ENCODE results near the gene RACGAP1. TPM values are rescaled to one million over a fixed set of nuclear protein-coding genes. Genes with fewer than 3 reads are reported as not detected.

Gene RACGAP1
- total RNA-seq, 2 experiments from 2014 or later = 172 to 179 TPM

DNA sequence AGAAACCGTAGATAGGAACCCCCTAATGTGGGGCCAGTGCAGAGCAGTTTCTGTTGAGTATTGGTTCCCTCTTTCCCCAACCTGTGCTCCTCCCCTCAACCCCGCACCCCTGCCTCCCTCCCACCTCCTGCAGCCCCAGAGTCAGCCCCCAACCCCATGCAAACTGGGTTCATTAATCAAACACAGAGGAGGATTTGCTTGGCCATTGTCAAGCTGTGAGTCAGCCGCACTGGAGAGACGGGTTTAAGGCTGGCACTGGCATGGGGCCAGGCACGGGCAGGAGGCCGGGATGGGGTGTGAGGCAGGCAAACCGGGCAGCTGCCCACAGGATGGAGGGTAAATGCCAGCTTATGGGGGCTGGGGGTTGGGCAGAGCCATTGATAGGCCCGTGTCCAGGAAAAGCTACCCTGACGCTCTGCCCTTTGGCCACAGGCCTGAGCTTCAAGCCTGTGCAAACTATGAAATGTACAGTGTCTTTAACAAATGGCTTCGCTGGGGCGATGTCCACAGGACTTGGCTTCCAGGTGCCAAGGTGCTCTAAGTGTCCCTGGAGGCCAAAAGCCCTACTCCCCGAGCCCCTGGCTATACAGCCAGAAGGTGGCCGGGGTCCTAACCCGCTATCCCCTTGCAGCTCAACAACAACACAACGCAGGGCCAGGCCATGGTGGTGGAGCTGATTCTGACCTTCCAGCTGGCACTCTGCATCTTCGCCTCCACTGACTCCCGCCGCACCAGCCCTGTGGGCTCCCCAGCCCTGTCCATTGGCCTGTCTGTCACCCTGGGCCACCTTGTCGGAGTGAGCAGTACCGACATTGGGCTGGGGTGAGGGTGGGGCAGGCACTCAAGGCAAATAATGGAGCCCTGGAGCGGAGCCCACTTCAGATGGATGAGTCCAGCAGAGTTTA lies 62.2 kb downstream of the RACGAP1 start:
- no peak for DNase-seq
- H3K4me1 Mint-ChIP-seq = peaks cover 10% of the 10 kb centered on the region
- POLR2A ChIA-PET = no interaction called here

DNA sequence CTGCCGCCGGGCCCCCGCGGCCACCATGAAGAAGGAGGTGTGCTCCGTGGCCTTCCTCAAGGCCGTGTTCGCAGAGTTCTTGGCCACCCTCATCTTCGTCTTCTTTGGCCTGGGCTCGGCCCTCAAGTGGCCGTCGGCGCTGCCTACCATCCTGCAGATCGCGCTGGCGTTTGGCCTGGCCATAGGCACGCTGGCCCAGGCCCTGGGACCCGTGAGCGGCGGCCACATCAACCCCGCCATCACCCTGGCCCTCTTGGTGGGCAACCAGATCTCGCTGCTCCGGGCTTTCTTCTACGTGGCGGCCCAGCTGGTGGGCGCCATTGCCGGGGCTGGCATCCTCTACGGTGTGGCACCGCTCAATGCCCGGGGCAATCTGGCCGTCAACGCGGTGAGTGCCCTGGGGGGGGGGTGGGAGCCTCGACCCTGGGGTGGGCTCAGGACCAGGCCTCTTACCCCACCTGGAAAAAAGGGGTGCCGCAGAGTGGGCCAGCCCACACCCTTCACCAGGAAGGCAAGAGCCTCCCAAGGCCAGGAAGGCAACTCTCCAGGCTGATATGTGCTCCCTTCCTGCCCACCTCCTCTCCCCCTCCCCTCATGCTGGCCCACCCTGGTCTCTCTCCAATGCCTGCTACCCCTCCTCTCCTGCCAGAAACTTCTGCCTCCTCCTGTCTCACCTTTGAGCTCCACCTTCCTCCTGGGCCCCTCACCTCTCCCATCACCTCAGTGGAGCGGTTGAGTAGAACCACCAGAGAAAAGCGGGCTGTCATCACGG lies 63.1 kb downstream of the RACGAP1 start:
- Mint-ChIP-seq H3K4me1 (peaks cover 9% of the 10 kb centered on the region), H3K27me3 (peaks cover 82% of the 10 kb centered on the region), H3K4me3 (no peak overlapping the region), H3K9me3 (no peaks in the 10 kb centered on the region), H3K36me3 (ENCODE audit: low read depth) (peaks cover 4% of the 10 kb centered on the region), H3K27ac (no peak overlapping the region)
- POLR2A ChIA-PET = no interaction called here
- no peak for DNase-seq
- CTCF ChIA-PET = interaction anchor here (1.0 kb wide), 1 partner anchor 17 kb away, joined by 3 read pairs; no protein-coding TSS in a partner anchor

More for the DNA sequence above, 62.2 kb downstream of the RACGAP1 start:
- Mint-ChIP-seq H3K9me3 (no peaks in the 10 kb centered on the region), H3K4me3 (no peak overlapping the region), H3K27ac (no peak overlapping the region), H3K36me3 (ENCODE audit: low read depth) (peaks cover 4% of the 10 kb centered on the region), H3K27me3 (peaks cover 75% of the 10 kb centered on the region)
- CTCF ChIA-PET = interaction anchor here (1.0 kb wide), 1 partner anchor 18 kb away, joined by 3 read pairs; no protein-coding TSS in a partner anchor

DNA sequence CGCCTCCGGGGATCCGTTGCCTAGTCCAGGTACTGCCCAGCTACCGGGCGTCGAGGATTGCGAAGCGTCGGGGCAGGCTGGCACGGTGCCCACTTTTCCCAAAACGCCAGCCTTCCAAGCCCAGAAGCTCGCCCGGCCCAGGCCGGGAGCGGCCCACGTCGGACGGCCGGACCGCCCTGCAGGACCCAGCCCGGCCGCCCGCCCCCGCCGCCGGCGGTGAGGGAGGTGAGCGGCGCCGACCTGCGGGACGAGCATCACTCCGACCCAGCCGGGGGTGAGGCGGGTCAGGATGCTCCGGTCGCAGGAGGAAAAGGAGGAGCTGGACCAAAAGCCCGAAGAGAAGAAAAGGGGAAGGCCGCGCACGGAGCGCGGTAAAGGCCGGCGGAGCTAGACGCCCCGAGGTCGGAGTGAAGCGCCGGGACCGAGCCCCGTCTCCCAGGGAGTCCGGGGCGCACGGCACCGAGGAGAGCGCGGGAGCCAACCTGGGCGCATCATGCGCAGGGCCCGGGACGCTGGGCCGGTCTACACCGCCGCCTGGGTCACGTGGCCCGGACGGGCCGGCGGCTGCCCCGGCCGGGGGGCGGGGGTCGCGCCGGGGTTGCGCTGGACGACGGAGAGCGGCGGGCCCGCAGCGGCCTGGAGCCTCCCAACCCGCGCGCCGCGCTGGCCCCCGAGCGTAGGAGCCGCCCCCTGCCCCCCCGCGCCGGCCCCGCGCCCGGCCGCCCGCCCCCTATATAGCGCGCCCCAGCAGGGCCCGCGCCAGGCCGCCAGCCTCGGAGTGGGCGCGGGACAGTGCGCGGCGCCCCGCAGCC lies 64.0 kb downstream of the RACGAP1 start, which contains the start of gene AQP5:
Gene AQP5, plus strand, starts transcription at position 762 of the 812 bp plus-strand sequence. CDS start 146 bp downstream, outside the sequence.
- Mint-ChIP-seq H3K36me3 (ENCODE audit: low read depth) (peaks cover 4% of the 10 kb centered on the region), H3K27me3 (peaks cover 86% of the 10 kb centered on the region), H3K9me3 (no peaks in the 10 kb centered on the region), H3K4me1 (peaks cover 7% of the 10 kb centered on the region), H3K27ac (no peak within 1 kb of the TSS), H3K4me3 (no peak within 1 kb of the TSS)
- POLR2A ChIA-PET = interaction anchor here (1.0 kb wide), 1 partner anchor 16 kb away, joined by 3 read pairs; no protein-coding TSS in a partner anchor
- DNase-seq = no peak
- CTCF ChIA-PET = interaction anchor here (4.6 kb wide), 1 partner anchor 16 kb away, joined by 19 read pairs; no protein-coding TSS in a partner anchor

DNA sequence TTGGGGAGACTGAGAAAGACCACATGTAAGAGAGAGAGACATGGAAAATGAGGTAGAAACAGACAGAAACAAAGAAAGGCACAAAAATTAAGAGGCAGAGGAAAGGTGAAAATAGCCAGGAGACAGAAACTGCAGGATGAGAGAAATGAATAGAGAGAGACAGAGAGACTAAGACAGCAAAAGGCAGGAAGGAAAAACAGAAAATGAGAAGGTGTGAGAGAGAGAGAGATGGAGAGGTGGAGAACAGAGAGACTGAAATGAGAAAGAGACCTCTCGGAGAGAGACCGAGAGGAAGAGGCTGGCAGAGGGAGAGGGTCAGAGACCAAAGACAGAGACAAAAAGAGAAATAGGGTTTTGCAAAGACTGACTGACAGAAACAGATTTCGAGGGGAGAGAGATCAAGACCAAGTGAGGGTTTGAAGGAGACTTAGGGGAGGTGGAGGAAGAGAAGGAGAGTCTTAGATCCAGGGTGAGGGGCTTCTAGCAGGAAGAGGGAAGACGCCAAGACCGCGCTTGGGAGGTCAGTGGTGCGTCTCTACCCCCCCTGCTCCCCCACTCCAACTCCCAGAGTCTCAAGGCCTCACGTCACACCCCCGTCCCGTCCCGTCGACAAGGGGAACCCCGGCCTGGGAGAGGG lies 64.7 kb downstream of the RACGAP1 start:
- Mint-ChIP-seq H3K4me1 (peaks cover 7% of the 10 kb centered on the region), H3K27me3 (peaks cover 88% of the 10 kb centered on the region), H3K36me3 (ENCODE audit: low read depth) (peaks cover 4% of the 10 kb centered on the region), H3K9me3 (no peaks in the 10 kb centered on the region), H3K4me3 (no peak overlapping the region), H3K27ac (no peak overlapping the region)
- no peak for DNase-seq
- ChIA-PET POLR2A (interaction anchor here (0.6 to 1.0 kb wide), 2 partner anchors 15 to 1257 kb away, joined by 3 read pairs; partner anchors contain the start of gene POU6F1), CTCF (interaction anchor here (1.6 to 4.6 kb wide), 2 partner anchors 15 to 110 kb away, joined by 4 to 19 read pairs; no protein-coding TSS in a partner anchor)

DNA sequence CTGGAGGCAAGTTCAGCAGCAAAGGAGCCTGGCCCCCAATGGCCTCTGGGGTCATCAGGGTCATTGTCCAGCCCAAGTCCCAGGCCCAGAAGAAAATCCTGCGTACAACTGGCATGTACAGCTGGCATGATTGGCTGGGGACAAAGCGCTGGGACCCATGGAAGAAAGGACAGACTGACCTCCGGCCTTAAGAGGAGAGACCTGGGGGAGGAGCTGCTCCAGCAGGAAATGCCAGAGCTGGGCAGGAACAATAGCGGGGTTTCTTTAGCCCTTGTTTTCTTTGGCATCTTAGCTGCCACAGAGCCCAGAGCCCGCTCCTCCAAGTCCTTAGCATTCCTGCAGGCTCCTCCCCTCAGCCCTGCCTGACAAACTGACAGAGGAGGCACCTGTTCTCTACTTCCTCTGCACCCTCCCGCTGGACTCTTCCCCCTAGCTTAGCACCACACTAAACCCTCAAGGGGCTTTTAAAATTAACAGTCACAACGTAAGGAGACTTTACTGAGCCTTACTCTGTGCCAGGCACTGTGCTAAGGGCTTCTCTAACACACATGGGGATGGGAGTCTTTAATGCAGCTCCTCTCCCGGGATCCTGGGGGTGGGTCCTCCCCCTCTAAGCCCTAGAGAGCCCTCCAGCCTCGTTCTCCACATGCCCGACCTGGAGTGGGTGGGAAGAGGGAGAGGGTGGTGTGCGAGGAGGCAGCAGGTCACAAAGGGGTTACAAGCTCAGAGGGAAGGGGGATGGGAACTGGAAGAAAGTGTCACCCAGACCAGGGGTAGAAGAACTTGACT lies 65.4 kb downstream of the RACGAP1 start:
- H3K9me3 Mint-ChIP-seq = no peaks in the 10 kb centered on the region
- ChIA-PET CTCF (interaction anchor here (1.6 to 4.6 kb wide), 2 partner anchors 14 to 110 kb away, joined by 4 to 19 read pairs; no protein-coding TSS in a partner anchor), POLR2A (interaction anchor here (0.6 to 1.0 kb wide), 3 partner anchors 14 to 1258 kb away, joined by 3 to 4 read pairs (median 3); partner anchors contain the start of gene POU6F1)
- H3K4me1 Mint-ChIP-seq = peaks cover 7% of the 10 kb centered on the region
- H3K36me3 Mint-ChIP-seq (ENCODE audit: low read depth) = peaks cover 4% of the 10 kb centered on the region
- no peak for DNase-seq
- no peak overlapping the region for H3K27ac Mint-ChIP-seq
- H3K4me3 Mint-ChIP-seq = no peak overlapping the region
- peaks cover 86% of the 10 kb centered on the region for H3K27me3 Mint-ChIP-seq

DNA sequence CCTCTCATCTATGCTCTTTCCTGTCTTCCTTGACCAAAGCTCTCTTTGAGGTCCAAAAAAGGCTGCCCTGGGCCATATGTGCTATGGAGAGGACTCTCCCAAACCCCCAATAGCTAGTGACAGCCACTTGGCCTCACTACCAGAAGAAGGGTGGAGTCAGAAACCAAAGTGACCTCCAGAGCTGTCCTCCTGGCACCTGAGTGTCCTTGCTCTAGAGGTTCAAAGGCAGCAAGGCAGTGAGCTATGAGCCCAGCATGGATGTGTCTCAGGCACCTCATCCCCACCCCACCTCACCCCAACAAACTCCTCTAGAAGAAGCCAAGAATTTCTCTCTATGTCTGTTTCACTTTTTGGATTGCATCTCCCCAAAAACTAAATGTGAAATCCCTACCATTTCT lies 67.7 kb downstream of the RACGAP1 start:
- no peak for DNase-seq
- POLR2A ChIA-PET = interaction anchor here (0.7 to 1.5 kb wide), 2 partner anchors 12 to 15 kb away, joined by 3 read pairs; no protein-coding TSS in a partner anchor

DNA sequence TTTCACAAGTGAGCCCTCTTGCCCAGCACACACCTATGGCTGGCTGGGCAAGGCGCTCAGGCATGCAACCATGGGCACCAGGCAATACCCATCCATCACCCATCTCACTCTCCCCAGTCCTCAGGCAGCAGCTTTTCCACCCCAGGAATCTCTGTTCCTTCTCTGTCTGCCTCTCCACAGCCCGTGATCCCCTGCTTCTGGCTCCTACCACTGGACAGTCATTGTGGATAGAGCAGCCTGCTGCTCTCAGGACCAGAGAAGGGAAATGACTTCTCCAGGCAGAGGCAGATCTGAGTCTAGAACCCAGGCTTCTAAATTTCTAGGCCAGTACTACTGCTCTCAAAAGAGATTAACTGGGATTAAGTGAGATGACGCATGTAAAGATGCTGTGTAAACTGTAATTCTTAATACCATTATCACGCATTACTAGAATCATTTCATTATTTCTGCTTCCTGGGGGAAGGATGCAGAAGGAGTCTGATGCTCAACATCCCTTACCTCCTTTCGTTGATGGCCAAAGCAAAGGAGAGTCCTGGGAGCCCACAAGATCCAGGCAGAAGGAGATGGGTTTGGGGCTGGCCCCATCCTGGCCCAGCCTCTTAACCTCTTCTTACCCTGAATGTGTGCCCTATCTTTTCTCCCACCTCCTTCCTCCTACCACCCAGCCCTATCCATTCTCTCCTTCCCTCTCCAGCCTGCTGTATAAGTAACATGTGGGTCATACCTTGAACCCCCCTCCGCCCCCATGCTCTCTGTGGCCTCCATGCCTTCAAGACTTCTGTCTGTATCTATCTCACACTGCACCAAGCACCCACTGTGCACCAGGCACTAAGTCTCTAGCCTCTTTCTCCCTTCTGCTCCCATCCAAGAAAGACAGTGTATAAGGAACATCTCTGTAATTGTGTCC lies 68.4 kb downstream of the RACGAP1 start:
- Mint-ChIP-seq H3K27ac (no peak overlapping the region), H3K4me1 (peaks cover 7% of the 10 kb centered on the region), H3K36me3 (ENCODE audit: low read depth) (peaks cover 4% of the 10 kb centered on the region), H3K27me3 (peaks cover 75% of the 10 kb centered on the region), H3K4me3 (no peak overlapping the region), H3K9me3 (no peaks in the 10 kb centered on the region)
- ChIA-PET CTCF (interaction anchor here (1.0 to 4.6 kb wide), 3 partner anchors 10 to 216 kb away, joined by 3 to 19 read pairs (median 14); no protein-coding TSS in a partner anchor), POLR2A (interaction anchor here (0.7 to 1.5 kb wide), 2 partner anchors 12 to 14 kb away, joined by 3 read pairs; no protein-coding TSS in a partner anchor)
- DNase-seq = no peak

More for the DNA sequence above, 67.7 kb downstream of the RACGAP1 start:
- CTCF ChIA-PET = interaction anchor here (1.0 to 4.6 kb wide), 3 partner anchors 9 to 217 kb away, joined by 3 to 19 read pairs (median 14); no protein-coding TSS in a partner anchor
- Mint-ChIP-seq H3K27ac (no peak overlapping the region), H3K4me3 (no peak overlapping the region), H3K36me3 (ENCODE audit: low read depth) (peaks cover 4% of the 10 kb centered on the region), H3K4me1 (peaks cover 7% of the 10 kb centered on the region), H3K9me3 (no peaks in the 10 kb centered on the region), H3K27me3 (peaks cover 78% of the 10 kb centered on the region)

DNA sequence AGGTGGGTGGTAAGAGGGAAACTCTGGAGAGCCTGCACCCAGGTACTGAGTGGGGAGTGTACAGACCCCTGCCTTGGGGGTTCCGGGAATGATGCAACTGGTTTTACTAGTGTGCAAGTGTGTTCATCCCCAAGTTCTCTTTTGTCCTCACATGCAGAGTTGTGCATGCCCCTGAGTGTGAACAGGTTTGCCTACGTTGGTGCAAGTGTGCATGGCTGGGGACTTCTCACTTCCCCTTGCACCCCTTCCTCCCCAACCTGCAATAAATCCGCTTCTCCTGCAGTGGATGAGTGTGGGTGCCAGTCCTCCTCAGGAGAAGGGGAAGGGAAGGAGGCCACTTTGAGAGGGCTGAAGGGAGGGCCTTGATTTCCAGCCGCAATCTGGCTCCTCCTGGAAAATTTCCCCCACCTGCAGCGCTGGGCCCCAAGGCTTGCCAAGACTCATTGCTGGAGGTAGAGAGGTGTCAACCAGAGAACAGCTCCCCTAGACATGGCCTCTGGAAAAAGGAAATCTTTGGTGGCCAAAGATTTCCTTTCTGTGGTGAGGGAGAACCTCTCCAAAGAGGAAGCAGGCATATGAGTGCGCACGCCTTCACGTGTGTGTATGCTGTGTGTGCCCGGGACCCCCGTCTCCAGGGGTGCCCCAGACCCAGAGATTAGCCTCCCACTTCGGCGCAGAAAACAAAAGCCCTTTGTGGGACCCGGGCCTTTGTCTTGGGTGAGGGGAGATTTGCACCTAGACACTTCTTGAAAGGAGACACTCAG lies 69.2 kb downstream of the RACGAP1 start:
- peaks cover 75% of the 10 kb centered on the region for H3K27me3 Mint-ChIP-seq
- no peaks in the 10 kb centered on the region for H3K9me3 Mint-ChIP-seq
- no peak overlapping the region for H3K27ac Mint-ChIP-seq
- peaks cover 7% of the 10 kb centered on the region for H3K4me1 Mint-ChIP-seq
- ChIA-PET POLR2A (no interaction called here), CTCF (no interaction called here)
- peaks cover 4% of the 10 kb centered on the region for H3K36me3 Mint-ChIP-seq (ENCODE audit: low read depth)
- DNase-seq = no peak
- no peak overlapping the region for H3K4me3 Mint-ChIP-seq

DNA sequence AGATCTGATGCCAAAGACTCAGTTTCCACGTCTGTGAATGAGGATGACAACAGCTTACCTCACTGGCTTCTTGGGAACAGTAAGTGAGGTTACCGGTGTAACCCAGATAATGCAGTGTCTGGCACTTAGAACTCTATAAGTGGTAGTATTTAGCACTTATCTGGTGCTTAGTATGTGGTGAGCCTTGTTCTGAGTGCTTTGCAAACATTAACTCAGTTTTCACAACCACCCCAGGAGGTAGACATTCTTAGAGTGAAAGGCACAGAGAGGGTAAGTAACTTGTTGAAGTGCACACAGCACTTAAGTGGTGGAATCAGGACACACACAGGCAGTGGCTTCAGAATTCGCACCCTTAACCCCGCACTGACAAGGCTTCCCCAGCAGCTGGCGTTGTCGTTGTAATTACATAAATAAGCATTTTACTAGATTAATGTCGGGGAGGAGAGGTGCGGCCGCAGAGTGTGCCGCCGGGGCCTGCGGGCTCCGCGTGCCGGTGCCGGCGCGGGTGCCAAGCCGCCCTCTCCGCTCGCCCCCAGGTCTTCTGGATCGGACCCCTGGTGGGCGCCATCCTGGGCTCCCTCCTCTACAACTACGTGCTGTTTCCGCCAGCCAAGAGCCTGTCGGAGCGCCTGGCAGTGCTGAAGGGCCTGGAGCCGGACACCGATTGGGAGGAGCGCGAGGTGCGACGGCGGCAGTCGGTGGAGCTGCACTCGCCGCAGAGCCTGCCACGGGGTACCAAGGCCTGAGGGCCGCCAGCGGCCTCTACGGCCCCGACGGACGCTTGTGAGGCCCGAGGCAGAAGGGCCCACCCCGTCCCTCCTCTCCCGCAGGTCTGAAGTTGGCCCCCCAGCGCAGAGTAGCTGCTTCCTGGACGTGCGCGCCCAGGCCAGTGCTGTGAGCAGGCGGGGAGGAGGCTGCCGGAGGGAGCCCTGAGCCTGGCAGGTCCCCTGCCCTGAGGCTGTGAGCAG lies 70.1 kb downstream of the RACGAP1 start:
- H3K4me3 Mint-ChIP-seq = no peak overlapping the region
- no peak for DNase-seq
- H3K4me1 Mint-ChIP-seq = peaks cover under 1% of the 10 kb centered on the region
- CTCF ChIA-PET = interaction anchor here (0.8 to 1.3 kb wide), 2 partner anchors 10 to 12 kb away, joined by 4 to 5 read pairs; no protein-coding TSS in a partner anchor
- no peaks in the 10 kb centered on the region for H3K36me3 Mint-ChIP-seq (ENCODE audit: low read depth)
- peaks cover 67% of the 10 kb centered on the region for H3K27me3 Mint-ChIP-seq
- no peak overlapping the region for H3K27ac Mint-ChIP-seq
- POLR2A ChIA-PET = interaction anchor here (1.7 kb wide), 1 partner anchor 10 kb away, joined by 4 read pairs; no protein-coding TSS in a partner anchor
- no peaks in the 10 kb centered on the region for H3K9me3 Mint-ChIP-seq

Measured in activated CD4-positive, alpha-beta memory T cell treated with anti-CD3 and anti-CD28 coated beads, Interleukin-2, amount 10 ng/mL, durations not matched to agents 7 days and 5 days (primary cell).